ENCODE data around the gene DENND1A.

DNA sequence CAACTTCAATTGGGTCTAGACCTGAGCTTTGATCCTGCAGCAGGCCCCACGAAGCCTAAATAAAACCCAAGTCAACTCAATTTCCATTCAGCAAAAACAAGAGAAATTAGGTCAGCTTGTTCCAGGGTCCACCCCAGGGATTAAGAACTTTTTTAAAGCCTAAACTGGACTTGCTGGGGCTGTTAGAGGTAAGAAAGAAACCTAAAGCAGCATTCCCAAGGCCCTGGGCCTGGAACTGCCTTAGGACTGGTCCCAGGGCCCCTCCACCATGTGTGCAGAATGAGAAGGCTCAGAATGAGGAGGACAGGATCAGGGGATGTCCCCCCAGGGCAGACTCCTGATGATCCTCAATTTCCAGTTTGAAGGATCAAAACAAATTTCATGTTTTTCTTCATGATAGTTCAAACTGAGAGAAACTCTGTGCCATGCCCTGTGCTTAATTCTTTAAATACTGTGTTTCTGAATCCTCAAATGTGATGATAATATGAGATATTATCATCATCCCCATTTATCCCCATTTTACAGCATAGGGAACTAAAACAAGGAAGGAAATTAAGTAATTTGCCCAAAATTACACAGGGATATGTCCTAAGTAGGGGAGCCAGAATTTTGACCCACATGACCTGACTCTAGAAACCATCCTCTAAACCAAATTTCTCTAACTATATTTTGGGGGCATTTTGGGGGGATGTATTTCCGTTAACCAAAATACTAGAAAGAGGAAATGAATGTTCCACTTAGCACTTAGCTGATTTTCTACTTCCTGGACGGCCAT lies 64.5 kb downstream of the DENND1A start:
- TF ChIP-seq EZH2phosphoT487 (IDR thresholded peaks at IDR 0.05; ENCODE audit: unreplicated experiment) (no peak), EZH2 (IDR thresholded peaks at IDR 0.05; ENCODE audit: low read depth, unreplicated experiment) (no peak), POLR2AphosphoS5 (IDR thresholded peaks at IDR 0.05; ENCODE audit: low read depth) (no peak), JUNB (IDR thresholded peaks at IDR 0.05; ENCODE audit: unreplicated experiment) (no peak), ZNF114 (CRISPR knock-in tag; IDR thresholded peaks at IDR 0.05) (no peak), ZNF331 (CRISPR knock-in tag; IDR thresholded peaks at IDR 0.05; ENCODE audit: low read depth) (no peak), NANOG (IDR thresholded peaks at IDR 0.05; ENCODE audit: borderline replicate concordance) (no peak), STAT1 (IDR thresholded peaks at IDR 0.05; ENCODE audit: unreplicated experiment) (no peak)
- TF ChIP-seq, protein P1, sequence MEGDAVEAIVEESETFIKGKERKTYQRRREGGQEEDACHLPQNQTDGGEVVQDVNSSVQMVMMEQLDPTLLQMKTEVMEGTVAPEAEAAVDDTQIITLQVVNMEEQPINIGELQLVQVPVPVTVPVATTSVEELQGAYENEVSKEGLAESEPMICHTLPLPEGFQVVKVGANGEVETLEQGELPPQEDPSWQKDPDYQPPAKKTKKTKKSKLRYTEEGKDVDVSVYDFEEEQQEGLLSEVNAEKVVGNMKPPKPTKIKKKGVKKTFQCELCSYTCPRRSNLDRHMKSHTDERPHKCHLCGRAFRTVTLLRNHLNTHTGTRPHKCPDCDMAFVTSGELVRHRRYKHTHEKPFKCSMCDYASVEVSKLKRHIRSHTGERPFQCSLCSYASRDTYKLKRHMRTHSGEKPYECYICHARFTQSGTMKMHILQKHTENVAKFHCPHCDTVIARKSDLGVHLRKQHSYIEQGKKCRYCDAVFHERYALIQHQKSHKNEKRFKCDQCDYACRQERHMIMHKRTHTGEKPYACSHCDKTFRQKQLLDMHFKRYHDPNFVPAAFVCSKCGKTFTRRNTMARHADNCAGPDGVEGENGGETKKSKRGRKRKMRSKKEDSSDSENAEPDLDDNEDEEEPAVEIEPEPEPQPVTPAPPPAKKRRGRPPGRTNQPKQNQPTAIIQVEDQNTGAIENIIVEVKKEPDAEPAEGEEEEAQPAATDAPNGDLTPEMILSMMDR (conservative IDR thresholded peaks at IDR 0.05; ENCODE audit: low read depth in 2 of 2), result no peak
- TF ChIP-seq, protein P2, sequence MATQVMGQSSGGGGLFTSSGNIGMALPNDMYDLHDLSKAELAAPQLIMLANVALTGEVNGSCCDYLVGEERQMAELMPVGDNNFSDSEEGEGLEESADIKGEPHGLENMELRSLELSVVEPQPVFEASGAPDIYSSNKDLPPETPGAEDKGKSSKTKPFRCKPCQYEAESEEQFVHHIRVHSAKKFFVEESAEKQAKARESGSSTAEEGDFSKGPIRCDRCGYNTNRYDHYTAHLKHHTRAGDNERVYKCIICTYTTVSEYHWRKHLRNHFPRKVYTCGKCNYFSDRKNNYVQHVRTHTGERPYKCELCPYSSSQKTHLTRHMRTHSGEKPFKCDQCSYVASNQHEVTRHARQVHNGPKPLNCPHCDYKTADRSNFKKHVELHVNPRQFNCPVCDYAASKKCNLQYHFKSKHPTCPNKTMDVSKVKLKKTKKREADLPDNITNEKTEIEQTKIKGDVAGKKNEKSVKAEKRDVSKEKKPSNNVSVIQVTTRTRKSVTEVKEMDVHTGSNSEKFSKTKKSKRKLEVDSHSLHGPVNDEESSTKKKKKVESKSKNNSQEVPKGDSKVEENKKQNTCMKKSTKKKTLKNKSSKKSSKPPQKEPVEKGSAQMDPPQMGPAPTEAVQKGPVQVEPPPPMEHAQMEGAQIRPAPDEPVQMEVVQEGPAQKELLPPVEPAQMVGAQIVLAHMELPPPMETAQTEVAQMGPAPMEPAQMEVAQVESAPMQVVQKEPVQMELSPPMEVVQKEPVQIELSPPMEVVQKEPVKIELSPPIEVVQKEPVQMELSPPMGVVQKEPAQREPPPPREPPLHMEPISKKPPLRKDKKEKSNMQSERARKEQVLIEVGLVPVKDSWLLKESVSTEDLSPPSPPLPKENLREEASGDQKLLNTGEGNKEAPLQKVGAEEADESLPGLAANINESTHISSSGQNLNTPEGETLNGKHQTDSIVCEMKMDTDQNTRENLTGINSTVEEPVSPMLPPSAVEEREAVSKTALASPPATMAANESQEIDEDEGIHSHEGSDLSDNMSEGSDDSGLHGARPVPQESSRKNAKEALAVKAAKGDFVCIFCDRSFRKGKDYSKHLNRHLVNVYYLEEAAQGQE (IDR thresholded peaks at IDR 0.05; ENCODE audit: unreplicated experiment), result no peak
- TF ChIP-seq, protein P3, sequence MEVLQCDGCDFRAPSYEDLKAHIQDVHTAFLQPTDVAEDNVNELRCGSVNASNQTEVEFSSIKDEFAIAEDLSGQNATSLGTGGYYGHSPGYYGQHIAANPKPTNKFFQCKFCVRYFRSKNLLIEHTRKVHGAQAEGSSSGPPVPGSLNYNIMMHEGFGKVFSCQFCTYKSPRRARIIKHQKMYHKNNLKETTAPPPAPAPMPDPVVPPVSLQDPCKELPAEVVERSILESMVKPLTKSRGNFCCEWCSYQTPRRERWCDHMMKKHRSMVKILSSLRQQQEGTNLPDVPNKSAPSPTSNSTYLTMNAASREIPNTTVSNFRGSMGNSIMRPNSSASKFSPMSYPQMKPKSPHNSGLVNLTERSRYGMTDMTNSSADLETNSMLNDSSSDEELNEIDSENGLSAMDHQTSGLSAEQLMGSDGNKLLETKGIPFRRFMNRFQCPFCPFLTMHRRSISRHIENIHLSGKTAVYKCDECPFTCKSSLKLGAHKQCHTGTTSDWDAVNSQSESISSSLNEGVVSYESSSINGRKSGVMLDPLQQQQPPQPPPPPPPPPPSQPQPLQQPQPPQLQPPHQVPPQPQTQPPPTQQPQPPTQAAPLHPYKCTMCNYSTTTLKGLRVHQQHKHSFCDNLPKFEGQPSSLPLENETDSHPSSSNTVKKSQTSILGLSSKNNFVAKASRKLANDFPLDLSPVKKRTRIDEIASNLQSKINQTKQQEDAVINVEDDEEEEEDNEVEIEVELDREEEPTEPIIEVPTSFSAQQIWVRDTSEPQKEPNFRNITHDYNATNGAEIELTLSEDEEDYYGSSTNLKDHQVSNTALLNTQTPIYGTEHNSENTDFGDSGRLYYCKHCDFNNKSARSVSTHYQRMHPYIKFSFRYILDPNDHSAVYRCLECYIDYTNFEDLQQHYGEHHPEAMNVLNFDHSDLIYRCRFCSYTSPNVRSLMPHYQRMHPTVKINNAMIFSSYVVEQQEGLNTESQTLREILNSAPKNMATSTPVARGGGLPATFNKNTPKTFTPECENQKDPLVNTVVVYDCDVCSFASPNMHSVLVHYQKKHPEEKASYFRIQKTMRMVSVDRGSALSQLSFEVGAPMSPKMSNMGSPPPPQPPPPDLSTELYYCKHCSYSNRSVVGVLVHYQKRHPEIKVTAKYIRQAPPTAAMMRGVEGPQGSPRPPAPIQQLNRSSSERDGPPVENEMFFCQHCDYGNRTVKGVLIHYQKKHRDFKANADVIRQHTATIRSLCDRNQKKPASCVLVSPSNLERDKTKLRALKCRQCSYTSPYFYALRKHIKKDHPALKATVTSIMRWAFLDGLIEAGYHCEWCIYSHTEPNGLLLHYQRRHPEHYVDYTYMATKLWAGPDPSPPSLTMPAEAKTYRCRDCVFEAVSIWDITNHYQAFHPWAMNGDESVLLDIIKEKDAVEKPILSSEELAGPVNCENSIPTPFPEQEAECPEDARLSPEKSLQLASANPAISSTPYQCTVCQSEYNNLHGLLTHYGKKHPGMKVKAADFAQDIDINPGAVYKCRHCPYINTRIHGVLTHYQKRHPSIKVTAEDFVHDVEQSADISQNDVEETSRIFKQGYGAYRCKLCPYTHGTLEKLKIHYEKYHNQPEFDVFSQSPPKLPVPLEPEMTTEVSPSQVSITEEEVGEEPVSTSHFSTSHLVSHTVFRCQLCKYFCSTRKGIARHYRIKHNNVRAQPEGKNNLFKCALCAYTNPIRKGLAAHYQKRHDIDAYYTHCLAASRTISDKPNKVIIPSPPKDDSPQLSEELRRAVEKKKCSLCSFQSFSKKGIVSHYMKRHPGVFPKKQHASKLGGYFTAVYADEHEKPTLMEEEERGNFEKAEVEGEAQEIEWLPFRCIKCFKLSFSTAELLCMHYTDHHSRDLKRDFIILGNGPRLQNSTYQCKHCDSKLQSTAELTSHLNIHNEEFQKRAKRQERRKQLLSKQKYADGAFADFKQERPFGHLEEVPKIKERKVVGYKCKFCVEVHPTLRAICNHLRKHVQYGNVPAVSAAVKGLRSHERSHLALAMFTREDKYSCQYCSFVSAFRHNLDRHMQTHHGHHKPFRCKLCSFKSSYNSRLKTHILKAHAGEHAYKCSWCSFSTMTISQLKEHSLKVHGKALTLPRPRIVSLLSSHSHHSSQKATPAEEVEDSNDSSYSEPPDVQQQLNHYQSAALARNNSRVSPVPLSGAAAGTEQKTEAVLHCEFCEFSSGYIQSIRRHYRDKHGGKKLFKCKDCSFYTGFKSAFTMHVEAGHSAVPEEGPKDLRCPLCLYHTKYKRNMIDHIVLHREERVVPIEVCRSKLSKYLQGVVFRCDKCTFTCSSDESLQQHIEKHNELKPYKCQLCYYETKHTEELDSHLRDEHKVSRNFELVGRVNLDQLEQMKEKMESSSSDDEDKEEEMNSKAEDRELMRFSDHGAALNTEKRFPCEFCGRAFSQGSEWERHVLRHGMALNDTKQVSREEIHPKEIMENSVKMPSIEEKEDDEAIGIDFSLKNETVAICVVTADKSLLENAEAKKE (CRISPR knock-in tag; IDR thresholded peaks at IDR 0.05), result no peak
- TF ChIP-seq, protein P4, sequence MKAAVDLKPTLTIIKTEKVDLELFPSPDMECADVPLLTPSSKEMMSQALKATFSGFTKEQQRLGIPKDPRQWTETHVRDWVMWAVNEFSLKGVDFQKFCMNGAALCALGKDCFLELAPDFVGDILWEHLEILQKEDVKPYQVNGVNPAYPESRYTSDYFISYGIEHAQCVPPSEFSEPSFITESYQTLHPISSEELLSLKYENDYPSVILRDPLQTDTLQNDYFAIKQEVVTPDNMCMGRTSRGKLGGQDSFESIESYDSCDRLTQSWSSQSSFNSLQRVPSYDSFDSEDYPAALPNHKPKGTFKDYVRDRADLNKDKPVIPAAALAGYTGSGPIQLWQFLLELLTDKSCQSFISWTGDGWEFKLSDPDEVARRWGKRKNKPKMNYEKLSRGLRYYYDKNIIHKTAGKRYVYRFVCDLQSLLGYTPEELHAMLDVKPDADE (IDR thresholded peaks at IDR 0.05), result no peak
